ENCODE measurements around the gene INS. TPM values are rescaled to one million over a fixed set of nuclear protein-coding genes. Genes with fewer than 3 reads are reported as not detected.
A peak's percentile ranks its signal among the peaks of the same experiment; 100 is the strongest.
"Not testable (repeated sequence)": the region's sequence is repeated elsewhere in the genome, so short reads cannot be mapped to it uniquely, and the experiment has no call there.

The INS gene
- total RNA-seq, 1 experiment from 2014 or later = not detected

GRCh38 chr11:2127482-2128129 lies 33.4 kb downstream of the INS start:
- no peak overlapping the region for H3K27ac Mint-ChIP-seq (ENCODE audit: unreplicated experiment)
- peaks cover 73% of the 10 kb centered on the region for H3K27me3 Mint-ChIP-seq (ENCODE audit: unreplicated experiment)
- no peaks in the 10 kb centered on the region for H3K4me1 Mint-ChIP-seq (ENCODE audit: low read depth, unreplicated experiment)
- intact Hi-C loops (cut with micrococcal nuclease; ENCODE audit: unreplicated experiment) = no loop called here
- no peaks in the 10 kb centered on the region for H3K36me3 Mint-ChIP-seq (ENCODE audit: insufficient read depth, unreplicated experiment)
- TF ChIP-seq, protein P1, sequence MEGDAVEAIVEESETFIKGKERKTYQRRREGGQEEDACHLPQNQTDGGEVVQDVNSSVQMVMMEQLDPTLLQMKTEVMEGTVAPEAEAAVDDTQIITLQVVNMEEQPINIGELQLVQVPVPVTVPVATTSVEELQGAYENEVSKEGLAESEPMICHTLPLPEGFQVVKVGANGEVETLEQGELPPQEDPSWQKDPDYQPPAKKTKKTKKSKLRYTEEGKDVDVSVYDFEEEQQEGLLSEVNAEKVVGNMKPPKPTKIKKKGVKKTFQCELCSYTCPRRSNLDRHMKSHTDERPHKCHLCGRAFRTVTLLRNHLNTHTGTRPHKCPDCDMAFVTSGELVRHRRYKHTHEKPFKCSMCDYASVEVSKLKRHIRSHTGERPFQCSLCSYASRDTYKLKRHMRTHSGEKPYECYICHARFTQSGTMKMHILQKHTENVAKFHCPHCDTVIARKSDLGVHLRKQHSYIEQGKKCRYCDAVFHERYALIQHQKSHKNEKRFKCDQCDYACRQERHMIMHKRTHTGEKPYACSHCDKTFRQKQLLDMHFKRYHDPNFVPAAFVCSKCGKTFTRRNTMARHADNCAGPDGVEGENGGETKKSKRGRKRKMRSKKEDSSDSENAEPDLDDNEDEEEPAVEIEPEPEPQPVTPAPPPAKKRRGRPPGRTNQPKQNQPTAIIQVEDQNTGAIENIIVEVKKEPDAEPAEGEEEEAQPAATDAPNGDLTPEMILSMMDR (IDR thresholded peaks at IDR 0.05; ENCODE audit: unreplicated experiment) = no peak
- no TSS peak for BruUV-seq (replicated peaks)
- peaks cover 3% of the 10 kb centered on the region for H3K9me3 Mint-ChIP-seq (ENCODE audit: low read depth, unreplicated experiment)
- no peak for DNase-seq
- no peak overlapping the region for H3K4me3 Mint-ChIP-seq (ENCODE audit: low read depth, unreplicated experiment)
- CTCF ChIA-PET = interaction anchor here (0.8 kb wide), 1 partner anchor 23 kb away, joined by 3 read pairs; no protein-coding TSS in a partner anchor

DNA sequence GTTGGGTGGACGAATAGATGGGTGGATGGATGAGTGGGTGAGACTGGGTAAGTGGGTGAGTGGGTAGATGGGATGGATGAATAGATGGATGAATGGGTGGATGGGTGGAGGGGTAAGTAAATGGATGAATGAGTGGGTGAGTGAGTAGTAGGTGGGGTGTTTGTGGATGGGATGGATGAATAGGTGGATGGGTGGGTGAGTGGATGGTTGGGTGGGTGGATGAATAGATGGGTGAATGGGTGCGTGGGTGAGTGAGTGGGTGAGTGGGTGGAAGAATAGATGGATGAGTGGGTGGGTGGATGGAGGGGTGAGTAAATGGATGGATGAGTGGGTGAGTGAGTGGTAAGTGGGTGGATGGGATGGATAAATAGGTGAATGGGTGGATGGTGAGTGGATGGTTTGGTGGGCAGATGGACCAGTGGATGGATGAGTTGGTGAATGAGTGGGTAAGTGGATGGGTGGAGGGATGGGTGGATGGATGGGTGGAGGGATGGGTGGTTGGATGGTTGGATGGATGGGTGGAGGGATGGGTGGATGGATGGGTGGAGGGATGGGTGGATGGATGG lies 34.4 kb downstream of the INS start:
- intact Hi-C loops (cut with micrococcal nuclease; ENCODE audit: unreplicated experiment) = no loop called here
- Mint-ChIP-seq H3K27ac (ENCODE audit: unreplicated experiment) (no peak overlapping the region), H3K36me3 (ENCODE audit: insufficient read depth, unreplicated experiment) (no peaks in the 10 kb centered on the region), H3K4me3 (ENCODE audit: low read depth, unreplicated experiment) (no peak overlapping the region), H3K27me3 (ENCODE audit: unreplicated experiment) (peaks cover 73% of the 10 kb centered on the region), H3K9me3 (ENCODE audit: low read depth, unreplicated experiment) (peaks cover 3% of the 10 kb centered on the region), H3K4me1 (ENCODE audit: low read depth, unreplicated experiment) (no peaks in the 10 kb centered on the region)
- BruUV-seq (replicated peaks) = no TSS peak
- CTCF ChIA-PET = no interaction called here
- no peak for DNase-seq
- TF ChIP-seq, protein P1 (IDR thresholded peaks at IDR 0.05; ENCODE audit: unreplicated experiment) = no peak

- H3K27ac Mint-ChIP-seq (ENCODE audit: unreplicated experiment); DNase-seq; H3K36me3 Mint-ChIP-seq (ENCODE audit: insufficient read depth, unreplicated experiment); intact Hi-C loops (cut with micrococcal nuclease; ENCODE audit: unreplicated experiment); H3K4me1 Mint-ChIP-seq (ENCODE audit: low read depth, unreplicated experiment); CTCF ChIA-PET; BruUV-seq (replicated peaks); H3K9me3 Mint-ChIP-seq (ENCODE audit: low read depth, unreplicated experiment); H3K4me3 Mint-ChIP-seq (ENCODE audit: low read depth, unreplicated experiment): not testable (repeated sequence)
- peaks cover 78% of the 10 kb centered on the region for H3K27me3 Mint-ChIP-seq (ENCODE audit: unreplicated experiment)
These were observed 36.1 kb downstream of the INS start for GRCh38 chr11:2124736-2125484.

DNA sequence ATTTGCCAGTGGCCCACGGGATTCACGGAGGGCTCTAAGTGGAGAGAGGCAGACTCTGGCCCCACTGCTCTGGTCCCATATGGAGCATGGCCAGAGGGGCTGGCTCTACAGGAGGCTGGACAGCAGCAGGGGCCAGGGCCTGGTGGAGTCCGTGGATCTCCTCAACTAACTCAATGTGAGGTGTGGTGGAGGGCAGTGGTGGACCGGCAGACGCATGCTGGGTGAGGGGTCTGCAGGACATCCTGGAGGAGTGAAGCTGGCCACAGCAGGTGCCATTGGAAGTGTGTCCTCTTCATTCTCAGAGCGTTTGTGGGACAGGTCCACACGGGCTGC lies 37.4 kb downstream of the INS start:
- Mint-ChIP-seq H3K36me3 (ENCODE audit: insufficient read depth, unreplicated experiment) (no peaks in the 10 kb centered on the region), H3K4me1 (ENCODE audit: low read depth, unreplicated experiment) (no peaks in the 10 kb centered on the region), H3K9me3 (ENCODE audit: low read depth, unreplicated experiment) (no peaks in the 10 kb centered on the region), H3K4me3 (ENCODE audit: low read depth, unreplicated experiment) (no peak overlapping the region), H3K27me3 (ENCODE audit: unreplicated experiment) (peaks cover 81% of the 10 kb centered on the region), H3K27ac (ENCODE audit: unreplicated experiment) (peak overlapping the region; percentile 53)
- CTCF ChIA-PET = no interaction called here
- no TSS peak for BruUV-seq (replicated peaks)
- intact Hi-C loops (cut with micrococcal nuclease; ENCODE audit: unreplicated experiment) = no loop called here
- no peak for DNase-seq
- TF ChIP-seq, protein P1 (IDR thresholded peaks at IDR 0.05; ENCODE audit: unreplicated experiment) = peak; percentile 20

Data from Calu3 (cell line).